Esophagus squamous epithelium (tissue), 4 donors: ENCODE data around the gene HBB.

Experiments
- POLR2A ChIP-seq, 4 donors: fragments of 450-650 bp; IDR thresholded peaks; one replicate each; pipeline ENCODE4 v1.6.1; 2017; ENCODE audit warnings: antibody characterized with exemption in 4 of 4, mild to moderate bottlenecking in 4 of 4, moderate library complexity in 3 of 4
- TF ChIP-seq, protein P1 (sequence below), 6 experiments: fragments of 450-650 bp in 4 of 6; fragments of 200-600 bp in 2 of 6; sonication (generic) in 2 of 6; IDR thresholded peaks; one replicate each; pipeline ENCODE4 v1.5.1; 2016 to 2019; ENCODE audit warnings: antibody characterized with exemption in 6 of 6, mild to moderate bottlenecking in 4 of 6, moderate library complexity in 4 of 6

DNA sequence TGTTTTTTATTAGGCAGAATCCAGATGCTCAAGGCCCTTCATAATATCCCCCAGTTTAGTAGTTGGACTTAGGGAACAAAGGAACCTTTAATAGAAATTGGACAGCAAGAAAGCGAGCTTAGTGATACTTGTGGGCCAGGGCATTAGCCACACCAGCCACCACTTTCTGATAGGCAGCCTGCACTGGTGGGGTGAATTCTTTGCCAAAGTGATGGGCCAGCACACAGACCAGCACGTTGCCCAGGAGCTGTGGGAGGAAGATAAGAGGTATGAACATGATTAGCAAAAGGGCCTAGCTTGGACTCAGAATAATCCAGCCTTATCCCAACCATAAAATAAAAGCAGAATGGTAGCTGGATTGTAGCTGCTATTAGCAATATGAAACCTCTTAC, 1.4 kb downstream of the HBB start:
- TF ChIP-seq, protein P1, sequence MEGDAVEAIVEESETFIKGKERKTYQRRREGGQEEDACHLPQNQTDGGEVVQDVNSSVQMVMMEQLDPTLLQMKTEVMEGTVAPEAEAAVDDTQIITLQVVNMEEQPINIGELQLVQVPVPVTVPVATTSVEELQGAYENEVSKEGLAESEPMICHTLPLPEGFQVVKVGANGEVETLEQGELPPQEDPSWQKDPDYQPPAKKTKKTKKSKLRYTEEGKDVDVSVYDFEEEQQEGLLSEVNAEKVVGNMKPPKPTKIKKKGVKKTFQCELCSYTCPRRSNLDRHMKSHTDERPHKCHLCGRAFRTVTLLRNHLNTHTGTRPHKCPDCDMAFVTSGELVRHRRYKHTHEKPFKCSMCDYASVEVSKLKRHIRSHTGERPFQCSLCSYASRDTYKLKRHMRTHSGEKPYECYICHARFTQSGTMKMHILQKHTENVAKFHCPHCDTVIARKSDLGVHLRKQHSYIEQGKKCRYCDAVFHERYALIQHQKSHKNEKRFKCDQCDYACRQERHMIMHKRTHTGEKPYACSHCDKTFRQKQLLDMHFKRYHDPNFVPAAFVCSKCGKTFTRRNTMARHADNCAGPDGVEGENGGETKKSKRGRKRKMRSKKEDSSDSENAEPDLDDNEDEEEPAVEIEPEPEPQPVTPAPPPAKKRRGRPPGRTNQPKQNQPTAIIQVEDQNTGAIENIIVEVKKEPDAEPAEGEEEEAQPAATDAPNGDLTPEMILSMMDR (IDR thresholded peaks at IDR 0.05), result no peak
- TF ChIP-seq POLR2A (IDR thresholded peaks at IDR 0.05), result no peak
